NCI-H526 treated with DMSO at 0.1 percent for 48 hours (cell line): ENCODE data around the gene SLC2A13.
"Not testable (repeated sequence)": the region's sequence is repeated elsewhere in the genome, so short reads cannot be mapped to it uniquely, and the experiment has no call there.

ENCODE experiments used
- DNase-seq: peaks from one replicate; lab custom pipeline; 2025; lab: John Stamatoyannopoulos, UW

SLC2A13 gene

DNA sequence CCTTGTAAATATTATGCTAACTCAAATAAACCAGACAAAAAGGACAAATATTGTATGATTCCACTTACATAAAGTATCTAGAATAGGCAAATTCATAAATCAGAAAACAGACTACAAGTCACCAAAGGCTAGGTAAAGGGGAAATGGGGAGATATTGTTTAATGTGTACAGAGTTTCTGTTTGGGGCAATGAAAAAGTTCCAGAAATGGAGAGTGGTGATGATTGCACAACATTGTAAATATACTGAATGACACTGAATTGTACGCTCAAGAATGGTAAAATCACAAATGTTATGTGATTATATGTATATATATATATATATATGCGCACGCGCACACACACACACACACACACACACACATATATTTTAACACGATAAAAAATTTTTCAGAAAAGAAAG lies 182.5 kb downstream of the SLC2A13 start:
- no peak for DNase-seq

DNA sequence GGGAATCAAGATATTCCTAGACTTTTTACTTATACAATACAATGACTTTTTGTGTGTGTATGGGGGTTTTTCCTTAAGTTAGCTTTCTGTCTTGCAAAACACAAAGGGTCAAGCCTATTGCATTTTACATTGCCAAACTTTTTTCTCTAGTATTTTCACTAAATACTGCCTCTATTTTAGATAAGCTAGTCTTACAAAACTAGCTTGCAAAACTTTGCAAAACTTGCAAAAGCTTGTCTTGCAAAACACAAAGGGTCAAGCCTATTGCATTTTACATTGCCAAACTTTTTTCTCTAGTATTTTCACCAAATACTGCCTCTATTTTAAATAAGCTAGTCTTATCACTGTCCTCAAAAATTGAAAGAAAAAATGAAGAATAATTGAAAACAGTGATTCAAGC lies 183.3 kb downstream of the SLC2A13 start:
- not testable (repeated sequence) for DNase-seq

DNA sequence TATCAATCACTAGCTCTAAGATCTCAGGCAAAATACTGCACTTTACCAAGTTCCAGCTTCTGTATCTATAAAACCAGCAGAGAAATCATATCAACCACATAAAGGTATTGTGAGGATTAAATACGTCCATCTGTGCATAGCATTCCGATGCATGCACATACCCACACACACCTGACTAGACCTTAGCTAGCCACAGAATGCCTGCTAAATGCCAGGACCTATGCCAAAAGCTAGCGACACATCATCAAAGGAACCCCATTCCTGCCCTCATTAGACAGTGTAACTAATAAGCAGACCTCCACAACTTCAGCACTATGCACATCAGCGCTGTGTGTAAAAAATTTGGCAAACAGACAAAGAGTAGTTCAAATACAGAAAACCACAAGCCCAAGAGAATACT lies 185.2 kb downstream of the SLC2A13 start:
- DNase-seq, result no peak

DNA sequence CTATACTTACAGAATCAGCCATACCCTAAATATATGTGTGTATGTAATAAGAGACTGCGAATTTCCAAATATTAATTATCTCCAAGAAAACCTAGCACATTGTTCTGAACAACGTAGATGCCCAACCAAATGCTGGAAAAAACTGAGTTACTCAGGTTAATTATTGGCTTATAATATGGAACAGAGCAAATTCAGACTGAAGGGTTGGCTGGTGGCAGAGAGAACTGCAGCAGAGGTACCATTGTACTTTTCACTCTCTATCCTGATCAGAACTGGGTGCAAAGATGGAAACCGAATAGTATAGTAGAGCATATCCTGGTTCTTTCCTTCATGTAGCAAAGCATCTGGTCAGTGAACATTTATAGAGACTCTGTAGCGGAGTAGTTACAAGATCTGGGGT lies 185.7 kb downstream of the SLC2A13 start:
- DNase-seq, result no peak

DNA sequence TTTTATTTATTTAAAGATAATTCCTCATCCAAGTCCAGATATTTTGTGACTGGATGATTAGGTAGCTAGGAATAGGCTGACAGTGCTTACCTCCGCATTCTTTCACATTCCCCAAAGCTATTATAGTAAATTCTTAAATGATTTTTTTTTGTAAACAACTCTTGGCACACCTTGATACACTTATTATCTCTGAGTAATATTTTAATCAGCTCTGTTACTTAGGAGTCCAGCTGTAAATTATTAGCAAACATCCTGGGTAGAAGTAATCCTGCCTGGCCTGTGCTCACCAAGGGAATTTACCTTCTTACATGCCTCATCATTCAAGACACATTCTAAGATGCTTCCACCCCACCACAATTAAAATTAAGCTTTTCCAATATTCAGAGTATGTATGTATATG lies 186.1 kb downstream of the SLC2A13 start:
- DNase-seq, result no peak

DNA sequence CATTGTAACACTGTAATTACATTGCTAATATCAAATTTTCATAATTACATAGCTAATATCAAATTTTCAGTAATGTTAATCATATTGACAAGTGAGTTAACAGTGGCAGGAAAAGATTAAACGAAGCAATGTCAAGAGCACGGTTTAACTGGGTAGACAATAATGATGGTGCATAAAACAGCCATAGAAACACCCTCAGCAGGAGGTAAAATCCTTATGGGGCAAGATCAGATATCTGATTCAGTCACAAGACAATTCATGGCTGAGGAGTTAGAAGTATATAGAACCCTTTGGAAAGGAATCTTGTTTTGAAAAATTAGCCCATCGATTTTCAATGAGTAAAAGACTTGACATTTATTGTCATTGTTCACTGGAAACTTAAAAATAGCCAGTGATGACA lies 190.6 kb downstream of the SLC2A13 start:
- no peak for DNase-seq

DNA sequence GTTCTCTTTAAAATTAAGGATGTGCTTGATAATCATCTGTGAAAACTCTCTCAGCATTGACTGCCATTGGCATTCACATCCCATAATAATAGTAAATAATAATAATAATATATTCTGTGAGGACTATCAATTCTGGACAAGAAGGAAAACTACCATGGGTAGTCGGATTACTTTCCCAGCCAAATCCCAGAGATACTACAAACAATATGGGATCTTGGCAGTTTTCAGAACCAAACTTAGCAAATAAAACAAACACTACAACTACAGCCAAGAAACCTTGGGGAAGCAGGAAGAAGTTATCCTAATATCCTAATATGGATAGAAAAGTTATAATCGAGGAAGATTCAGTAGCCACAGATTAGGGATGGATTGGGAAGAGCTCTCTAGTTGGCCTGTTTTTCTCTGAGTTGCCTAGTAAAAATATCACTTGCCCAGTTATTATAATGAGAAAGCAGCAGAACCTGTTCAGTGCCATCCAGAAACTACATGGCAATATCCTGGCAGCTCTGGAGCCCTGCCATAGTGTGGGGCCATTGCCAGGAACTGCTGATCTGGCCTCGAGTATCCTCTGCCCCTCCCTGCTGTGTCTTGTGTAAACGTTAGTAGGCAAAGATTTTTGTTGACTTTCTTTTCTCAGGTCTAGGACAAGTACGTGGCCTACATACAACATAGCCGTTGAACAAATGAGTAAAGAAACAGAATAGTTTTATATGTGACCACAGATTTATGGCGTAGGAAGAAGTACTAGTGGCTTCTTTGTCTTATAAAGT lies 193.5 kb downstream of the SLC2A13 start:
- no peak for DNase-seq

DNA sequence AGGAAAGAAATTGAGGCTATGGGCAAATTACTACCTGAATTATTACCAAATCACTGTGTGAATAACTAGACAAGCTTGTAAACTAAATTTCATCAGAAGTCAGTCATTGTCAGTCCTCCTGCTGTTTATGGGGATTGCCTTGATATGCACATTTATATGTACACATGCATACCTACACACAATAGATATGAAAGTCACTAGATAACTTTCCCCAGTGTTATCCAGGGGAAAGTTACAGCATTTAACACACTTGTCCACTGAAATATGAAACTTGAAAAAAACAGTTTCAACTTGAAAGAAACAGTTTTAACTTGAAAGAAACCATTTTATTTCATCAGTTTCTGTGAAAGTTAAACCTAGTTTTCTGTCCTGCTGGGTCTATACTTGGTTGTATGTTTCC lies 199.6 kb downstream of the SLC2A13 start:
- no peak for DNase-seq

DNA sequence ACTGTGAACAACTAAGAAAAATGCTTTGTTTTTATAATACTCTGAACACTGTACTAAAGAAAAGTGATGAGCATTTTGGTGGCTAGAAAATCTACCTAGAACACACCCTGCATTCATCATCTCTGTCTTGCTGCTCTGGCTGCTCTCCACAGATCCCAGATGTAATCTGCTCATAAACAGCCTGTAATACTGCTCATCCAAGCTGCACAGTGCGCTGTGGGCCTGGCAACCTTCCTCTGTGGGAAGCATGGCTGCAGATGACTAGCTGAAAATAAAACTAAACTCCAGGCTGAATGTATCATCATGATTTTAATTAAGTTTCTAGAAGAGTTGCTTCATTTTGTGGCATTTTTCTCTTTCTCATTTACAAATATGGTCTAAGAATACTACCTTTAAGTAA lies 200.7 kb downstream of the SLC2A13 start:
- DNase-seq, result no peak

DNA sequence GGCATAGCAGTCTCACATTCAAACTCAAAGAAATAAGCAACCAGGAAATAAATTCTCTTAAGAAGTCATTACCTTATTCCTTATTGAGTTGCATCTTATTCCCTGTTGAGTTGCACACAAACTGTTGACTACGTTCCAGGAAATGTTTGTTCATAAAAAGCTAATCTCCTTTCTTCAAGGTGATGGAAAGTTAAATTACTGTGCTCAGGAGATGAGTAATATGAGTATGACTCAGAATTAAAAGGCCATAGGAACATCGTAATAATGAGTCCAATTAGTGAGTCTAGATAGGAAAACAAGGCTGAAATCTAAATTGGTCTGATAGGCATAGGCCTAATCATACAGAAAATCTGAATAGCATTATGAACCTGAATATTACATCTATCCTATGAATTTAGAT lies 203.1 kb downstream of the SLC2A13 start:
- no peak for DNase-seq

DNA sequence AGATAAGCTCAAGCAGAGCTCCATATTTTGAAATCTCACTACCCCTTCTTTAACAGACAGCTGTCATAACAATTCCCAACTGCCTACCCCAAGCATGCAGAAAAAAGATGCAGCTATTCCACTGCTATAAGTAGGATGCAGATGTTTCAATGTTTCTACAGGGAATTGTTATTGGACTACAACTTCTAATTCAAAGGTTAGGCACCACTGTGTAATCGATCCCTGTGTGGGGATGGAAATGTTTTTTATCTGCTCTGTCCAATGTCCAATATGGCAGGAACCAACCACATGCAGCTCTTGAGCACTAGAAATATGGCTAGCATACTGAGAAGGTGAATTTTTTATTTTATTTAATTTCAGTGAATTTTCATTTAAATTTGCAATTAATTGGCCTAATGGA lies 208.6 kb downstream of the SLC2A13 start:
- no peak for DNase-seq

DNA sequence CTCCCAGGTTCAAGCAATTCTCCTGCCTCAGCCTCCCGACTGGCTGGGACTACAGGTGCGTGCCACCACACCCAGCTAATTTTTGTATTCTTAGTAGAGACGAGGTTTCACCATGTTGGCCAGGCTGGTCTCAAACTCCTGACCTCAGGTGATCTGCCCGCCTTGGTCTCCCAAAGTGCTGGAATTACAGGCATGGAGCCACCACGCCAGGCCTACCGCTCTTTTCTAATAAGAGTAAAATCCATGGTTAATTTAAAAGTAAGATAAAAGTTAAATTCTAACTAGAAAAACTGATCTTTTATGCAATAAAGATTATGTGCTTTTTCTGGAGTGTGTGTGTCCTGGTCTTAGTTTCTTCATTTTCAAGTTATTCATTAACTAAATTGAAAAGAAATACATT lies 212.5 kb downstream of the SLC2A13 start:
- not testable (repeated sequence) for DNase-seq

DNA sequence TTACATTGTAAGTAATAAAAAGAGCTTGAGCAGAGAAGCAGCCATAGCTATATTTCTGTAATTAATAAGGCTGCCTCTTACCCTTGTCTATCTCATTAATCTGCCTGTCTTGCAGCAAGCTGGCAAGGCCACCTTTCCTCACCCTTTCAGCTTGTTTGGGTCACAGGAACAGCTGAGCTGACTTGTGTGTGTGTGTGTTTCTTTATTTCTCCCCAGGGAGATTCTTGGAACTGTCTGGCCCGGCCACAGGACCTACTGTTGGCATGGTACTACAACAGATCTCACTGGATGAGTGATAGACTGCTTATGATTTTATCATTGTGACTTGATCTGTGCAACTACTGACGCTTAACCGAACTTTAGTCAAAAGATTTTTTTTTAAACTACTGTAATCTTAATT lies 213.7 kb downstream of the SLC2A13 start:
- DNase-seq, result peak; percentile 14

DNA sequence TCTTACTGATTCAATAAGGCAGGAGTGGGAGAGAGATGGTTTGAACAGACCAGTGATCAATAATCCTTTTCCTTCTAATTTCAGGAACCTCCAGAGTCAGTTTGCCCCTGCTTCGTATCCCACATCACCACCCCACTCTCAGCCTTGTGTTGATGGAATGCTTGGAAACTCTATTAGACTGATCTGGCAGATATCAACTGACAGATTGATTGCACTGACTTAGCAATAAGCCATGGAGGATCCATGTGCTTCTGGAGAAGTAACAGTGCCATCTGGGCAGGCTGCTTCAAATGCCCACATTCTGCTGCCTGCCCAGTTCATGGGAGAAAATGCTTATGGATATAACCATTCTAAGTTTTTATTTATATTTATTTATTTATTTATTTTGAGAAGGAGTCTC lies 218.0 kb downstream of the SLC2A13 start:
- DNase-seq, result no peak

DNA sequence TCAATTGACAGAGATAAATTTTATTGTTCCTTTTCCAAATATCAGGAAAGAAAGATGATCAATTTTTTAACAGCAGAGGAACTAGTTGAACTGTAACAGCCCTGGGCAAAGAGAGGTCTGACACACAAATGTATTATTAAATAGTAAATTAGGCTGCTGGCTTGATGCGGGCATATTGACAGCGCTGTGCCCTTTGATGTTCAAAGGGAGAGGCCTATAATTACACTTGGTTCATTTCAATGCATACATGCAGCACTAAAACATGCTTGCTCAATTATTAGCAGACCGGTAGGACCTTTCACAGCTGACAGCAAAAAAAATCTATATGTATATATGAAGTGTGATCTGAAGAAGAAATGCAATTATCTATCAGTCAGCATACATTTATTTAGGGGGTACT lies 219.8 kb downstream of the SLC2A13 start:
- DNase-seq, result no peak

DNA sequence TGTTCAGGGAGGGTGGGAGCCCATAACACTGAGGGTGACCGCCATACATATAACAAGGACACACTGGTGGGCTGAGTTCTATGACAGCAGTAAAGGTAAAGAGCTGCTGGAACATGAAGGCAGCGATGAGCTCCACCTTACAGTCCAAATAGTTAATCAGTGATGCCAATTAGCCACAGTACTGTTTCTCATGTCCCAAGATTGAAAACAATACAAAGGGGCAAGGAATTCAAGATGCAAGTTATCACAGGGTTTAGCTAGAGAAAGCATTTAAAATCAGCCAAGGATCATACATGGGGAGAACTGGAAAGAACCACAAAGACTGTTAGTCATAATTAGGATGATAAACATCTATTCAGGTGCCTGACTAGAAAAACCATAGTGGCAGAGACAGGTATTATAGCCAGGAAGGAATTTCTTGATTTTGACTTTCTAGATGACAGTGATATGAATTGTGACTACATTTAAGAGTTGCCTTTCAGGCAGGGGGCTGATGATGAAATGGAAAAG lies 221.2 kb downstream of the SLC2A13 start:
- DNase-seq, result no peak

DNA sequence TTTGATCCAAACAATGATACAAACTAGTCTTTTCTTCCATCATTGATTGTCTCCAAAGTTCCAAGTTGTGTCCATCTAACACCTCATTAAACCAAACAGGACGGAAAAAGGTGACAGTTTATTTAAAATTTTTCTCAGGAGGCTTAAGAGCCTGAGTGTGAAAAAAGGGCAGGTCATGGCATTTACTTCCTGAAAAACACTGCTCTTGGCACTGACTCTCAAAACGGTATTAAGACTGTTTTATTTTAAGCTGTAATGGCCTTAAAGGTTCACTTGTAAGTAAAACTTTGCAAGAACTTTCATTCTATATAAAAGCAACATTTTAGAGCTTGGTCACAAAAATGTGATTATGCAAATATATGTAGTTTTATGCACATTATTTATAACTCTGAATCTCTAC lies 222.5 kb downstream of the SLC2A13 start:
- DNase-seq, result no peak

DNA sequence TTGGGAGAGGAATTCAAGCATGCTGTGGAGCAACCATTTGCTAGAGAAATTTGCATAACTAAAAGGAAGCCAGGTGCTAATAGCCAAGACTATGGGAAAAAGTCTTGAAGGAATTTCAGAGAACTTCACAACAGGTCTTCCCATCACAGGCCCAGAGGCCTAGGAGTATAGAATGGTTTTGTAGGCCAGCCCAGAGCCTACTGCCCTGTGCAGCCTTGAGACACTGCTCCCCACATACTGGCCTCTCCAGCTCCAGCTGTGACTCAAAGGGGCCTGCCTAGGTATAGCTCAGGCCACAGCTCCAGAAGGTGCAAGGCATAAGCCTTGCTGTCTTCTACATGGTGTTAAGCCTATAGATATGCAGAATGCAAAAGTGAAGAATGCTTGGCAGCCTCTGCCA lies 227.1 kb downstream of the SLC2A13 start:
- DNase-seq, result no peak

DNA sequence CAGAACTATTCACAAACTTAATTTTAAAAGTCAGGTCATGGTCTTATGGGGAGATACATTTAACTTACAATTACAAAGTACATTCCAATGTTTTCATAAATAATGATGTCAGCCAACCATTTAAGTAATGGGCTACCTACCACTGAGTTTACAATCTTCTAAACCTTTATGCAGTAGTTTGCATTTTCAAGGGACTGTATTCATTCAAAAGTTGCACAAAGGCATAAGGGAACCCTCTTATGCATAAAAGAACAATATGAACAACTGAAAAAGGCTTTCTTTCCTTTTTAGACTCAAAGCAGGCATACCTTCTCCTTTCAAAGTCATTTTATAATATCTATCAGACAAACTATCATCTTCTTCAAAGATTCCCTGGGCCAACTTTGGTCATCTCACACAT lies 230.2 kb downstream of the SLC2A13 start:
- DNase-seq, result no peak

DNA sequence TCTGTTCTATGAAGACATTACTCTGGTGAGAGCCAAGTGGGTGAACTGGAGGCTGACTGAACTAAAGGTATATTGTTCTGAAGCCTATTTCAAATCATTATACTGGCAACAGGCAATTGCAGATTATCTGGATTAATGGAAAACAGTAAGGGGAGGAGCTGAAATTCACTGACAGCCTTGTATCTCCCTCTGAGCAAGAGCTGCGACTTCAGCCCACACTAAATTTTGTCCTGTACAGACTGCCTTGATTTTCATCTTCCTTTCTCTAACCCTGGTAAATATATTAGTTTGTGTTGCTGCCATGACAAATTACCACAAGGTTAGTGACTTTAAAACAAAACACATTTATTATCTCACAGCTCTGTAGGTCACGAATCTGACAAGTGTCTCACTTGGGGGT lies 231.1 kb downstream of the SLC2A13 start:
- DNase-seq, result no peak

DNA sequence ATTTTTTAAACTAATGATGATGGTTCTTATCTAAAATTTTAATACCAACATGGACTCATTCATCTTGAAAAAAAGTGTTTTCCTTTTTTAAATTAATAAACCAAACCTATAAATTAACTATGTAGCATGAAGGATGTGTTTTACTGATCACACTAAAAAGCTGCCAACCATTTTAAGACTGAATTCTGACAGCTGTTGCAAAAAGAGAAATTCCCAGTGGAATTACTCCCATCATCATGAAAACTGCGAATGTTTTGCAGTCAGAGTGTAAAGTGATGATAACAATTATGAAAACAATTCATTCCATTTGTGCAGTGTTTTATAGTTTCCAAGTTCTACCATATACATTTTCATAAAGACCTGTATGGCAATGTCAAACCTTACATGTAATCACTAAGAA lies 232.8 kb downstream of the SLC2A13 start:
- no peak for DNase-seq

DNA sequence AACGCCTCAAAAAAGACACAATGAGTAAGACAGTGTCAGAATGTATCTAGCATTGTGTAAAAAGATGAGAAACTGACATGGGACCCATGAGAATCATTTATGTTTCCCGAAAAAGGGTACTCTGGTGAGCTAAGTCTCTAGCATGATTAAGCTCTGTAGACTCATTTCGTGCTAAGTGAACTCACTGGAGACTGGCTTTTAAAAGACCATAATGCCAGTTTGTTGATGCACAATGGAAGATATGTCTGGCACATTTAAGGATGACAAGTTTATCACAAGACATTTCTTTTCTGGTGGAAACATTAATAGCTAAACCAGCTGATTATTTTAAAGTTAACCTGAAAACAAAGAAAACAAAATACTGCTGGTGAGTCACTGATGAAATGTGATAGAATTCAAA lies 233.5 kb downstream of the SLC2A13 start:
- no peak for DNase-seq

DNA sequence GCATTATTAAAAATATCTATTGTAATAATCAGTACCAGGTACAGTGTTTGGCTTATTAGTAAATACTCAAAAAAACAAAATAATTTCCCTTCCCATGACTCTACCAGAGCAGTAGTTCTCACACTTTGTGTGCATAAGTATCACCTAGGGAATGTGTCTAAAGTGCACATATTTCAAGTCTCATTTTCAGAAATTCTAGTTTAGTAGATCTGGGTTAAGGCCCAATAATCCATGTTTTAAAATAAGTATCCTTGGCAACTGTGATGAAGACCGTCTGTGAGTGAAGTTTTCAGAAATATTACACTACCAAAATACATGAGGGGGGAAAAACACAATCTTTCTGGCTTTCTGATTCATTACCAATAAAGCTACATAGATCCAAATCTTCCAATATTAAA lies 237.6 kb downstream of the SLC2A13 start:
- DNase-seq, result no peak

DNA sequence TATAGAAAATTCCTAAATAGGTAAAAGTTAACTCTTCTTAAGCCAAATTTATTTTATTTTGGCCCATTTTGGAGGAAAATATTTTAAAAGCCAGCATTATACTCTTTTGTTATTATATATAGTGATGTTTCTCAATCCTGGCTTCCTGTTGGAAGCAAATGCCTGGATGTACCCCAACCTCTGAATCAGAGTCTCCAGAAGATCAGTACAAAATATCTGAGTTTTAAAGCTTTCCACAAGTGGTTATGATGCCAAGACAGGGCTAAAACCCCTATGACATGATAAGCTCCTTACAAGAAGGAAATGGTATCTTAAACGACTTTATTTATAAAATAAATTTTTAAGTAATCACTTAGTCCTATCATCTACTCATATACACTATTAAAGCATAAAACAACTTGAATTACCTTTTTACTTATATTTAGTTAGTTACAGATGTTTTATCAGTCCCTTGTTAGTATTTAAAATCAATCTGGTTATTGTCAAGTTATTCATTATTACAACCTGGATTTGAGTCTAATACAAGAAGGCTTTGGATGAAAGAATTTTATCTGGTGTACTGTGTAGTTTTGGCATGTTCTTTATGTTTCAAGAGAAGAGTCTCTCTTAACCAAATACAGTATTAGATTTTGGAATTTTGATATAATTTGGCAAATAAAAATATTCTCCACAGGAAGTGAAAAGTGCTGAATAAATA lies 238.1 kb downstream of the SLC2A13 start:
- no peak for DNase-seq
